Measurements from ENCODE around the gene CFAP53. TPM values are rescaled to one million over a fixed set of nuclear protein-coding genes. Genes with fewer than 3 reads are reported as not detected.

CFAP53 gene
- total and polyA plus RNA-seq, 2 of the 13 experiments (the other 11 are each of a cell fraction or from before 2014, with no cell fraction given) = 0.05 to 0.07 TPM

DNA sequence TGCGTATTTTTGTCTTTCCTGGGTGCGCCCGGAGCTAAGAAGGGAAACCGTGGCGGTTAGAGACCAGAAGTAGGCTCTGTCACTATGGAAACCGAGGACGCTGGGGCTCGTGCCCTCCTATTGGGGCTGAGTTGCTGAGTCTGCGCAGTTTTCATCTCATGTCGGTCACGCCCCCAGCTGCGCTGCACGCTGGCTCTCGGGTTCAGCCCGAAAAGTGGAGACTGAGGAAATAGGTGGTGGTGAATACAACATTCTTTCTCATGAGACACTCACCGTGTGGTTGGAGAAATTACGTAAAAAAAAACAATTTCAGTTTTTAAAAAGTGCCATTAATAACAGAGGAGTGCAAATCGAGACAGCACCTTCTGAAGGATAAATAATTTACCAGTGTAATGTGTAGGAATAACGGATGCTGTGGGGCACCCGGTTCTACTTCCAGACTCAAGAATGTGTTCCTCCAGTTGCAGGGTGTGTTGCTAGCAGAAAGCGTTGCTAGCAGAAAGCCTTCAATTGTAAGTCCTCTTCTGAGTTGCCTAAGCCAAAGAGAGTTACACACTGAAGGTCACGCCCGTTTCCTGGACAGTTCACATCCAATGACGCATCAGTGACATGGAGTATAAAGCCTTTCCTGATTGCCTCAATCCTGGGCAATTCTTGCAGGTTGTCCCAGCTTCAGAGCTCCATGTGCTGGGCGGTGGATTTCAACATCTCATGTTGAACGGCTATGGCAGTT is 41.6 kb upstream of the CFAP53 start (continued):
- no peak for TF ChIP-seq PRMT3 (CRISPR knock-in tag; IDR thresholded peaks at IDR 0.05; ENCODE audit: borderline replicate concordance, low read depth)
- no peak for TF ChIP-seq TBP (CRISPR knock-in tag; IDR thresholded peaks at IDR 0.05)
- 0 out of 2 replicates have a peak, but pooled peaks have one; percentile 15 for TF ChIP-seq GATAD1 (CRISPR knock-in tag; IDR thresholded peaks at IDR 0.05)
- TF ChIP-seq, protein P1, sequence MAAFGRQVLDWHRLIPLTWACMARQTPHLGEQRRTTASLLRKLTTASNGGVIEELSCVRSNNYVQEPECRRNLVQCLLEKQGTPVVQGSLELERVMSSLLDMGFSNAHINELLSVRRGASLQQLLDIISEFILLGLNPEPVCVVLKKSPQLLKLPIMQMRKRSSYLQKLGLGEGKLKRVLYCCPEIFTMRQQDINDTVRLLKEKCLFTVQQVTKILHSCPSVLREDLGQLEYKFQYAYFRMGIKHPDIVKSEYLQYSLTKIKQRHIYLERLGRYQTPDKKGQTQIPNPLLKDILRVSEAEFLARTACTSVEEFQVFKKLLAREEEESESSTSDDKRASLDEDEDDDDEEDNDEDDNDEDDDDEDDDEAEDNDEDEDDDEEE (CRISPR knock-in tag; IDR thresholded peaks at IDR 0.05) = peak; percentile 37; the same call in 1 of the 2 replicates
- TF ChIP-seq ZNF562 (CRISPR knock-in tag; IDR thresholded peaks at IDR 0.05; ENCODE audit: borderline replicate concordance) = no peak
- TF ChIP-seq, protein P2, sequence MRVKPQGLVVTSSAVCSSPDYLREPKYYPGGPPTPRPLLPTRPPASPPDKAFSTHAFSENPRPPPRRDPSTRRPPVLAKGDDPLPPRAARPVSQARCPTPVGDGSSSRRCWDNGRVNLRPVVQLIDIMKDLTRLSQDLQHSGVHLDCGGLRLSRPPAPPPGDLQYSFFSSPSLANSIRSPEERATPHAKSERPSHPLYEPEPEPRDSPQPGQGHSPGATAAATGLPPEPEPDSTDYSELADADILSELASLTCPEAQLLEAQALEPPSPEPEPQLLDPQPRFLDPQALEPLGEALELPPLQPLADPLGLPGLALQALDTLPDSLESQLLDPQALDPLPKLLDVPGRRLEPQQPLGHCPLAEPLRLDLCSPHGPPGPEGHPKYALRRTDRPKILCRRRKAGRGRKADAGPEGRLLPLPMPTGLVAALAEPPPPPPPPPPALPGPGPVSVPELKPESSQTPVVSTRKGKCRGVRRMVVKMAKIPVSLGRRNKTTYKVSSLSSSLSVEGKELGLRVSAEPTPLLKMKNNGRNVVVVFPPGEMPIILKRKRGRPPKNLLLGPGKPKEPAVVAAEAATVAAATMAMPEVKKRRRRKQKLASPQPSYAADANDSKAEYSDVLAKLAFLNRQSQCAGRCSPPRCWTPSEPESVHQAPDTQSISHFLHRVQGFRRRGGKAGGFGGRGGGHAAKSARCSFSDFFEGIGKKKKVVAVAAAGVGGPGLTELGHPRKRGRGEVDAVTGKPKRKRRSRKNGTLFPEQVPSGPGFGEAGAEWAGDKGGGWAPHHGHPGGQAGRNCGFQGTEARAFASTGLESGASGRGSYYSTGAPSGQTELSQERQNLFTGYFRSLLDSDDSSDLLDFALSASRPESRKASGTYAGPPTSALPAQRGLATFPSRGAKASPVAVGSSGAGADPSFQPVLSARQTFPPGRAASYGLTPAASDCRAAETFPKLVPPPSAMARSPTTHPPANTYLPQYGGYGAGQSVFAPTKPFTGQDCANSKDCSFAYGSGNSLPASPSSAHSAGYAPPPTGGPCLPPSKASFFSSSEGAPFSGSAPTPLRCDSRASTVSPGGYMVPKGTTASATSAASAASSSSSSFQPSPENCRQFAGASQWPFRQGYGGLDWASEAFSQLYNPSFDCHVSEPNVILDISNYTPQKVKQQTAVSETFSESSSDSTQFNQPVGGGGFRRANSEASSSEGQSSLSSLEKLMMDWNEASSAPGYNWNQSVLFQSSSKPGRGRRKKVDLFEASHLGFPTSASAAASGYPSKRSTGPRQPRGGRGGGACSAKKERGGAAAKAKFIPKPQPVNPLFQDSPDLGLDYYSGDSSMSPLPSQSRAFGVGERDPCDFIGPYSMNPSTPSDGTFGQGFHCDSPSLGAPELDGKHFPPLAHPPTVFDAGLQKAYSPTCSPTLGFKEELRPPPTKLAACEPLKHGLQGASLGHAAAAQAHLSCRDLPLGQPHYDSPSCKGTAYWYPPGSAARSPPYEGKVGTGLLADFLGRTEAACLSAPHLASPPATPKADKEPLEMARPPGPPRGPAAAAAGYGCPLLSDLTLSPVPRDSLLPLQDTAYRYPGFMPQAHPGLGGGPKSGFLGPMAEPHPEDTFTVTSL (CRISPR knock-in tag; IDR thresholded peaks at IDR 0.05; ENCODE audit: borderline replicate concordance) = peak; percentile 36; the same call in 1 of the 2 replicates
- TF ChIP-seq, protein P3, sequence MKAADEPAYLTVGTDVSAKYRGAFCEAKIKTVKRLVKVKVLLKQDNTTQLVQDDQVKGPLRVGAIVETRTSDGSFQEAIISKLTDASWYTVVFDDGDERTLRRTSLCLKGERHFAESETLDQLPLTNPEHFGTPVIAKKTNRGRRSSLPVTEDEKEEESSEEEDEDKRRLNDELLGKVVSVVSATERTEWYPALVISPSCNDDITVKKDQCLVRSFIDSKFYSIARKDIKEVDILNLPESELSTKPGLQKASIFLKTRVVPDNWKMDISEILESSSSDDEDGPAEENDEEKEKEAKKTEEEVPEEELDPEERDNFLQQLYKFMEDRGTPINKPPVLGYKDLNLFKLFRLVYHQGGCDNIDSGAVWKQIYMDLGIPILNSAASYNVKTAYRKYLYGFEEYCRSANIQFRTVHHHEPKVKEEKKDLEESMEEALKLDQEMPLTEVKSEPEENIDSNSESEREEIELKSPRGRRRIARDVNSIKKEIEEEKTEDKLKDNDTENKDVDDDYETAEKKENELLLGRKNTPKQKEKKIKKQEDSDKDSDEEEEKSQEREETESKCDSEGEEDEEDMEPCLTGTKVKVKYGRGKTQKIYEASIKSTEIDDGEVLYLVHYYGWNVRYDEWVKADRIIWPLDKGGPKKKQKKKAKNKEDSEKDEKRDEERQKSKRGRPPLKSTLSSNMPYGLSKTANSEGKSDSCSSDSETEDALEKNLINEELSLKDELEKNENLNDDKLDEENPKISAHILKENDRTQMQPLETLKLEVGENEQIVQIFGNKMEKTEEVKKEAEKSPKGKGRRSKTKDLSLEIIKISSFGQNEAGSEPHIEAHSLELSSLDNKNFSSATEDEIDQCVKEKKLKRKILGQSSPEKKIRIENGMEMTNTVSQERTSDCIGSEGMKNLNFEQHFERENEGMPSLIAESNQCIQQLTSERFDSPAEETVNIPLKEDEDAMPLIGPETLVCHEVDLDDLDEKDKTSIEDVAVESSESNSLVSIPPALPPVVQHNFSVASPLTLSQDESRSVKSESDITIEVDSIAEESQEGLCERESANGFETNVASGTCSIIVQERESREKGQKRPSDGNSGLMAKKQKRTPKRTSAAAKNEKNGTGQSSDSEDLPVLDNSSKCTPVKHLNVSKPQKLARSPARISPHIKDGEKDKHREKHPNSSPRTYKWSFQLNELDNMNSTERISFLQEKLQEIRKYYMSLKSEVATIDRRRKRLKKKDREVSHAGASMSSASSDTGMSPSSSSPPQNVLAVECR (CRISPR knock-in tag; IDR thresholded peaks at IDR 0.05; ENCODE audit: borderline replicate concordance) = peak; percentile 78
- TF ChIP-seq, protein P4, sequence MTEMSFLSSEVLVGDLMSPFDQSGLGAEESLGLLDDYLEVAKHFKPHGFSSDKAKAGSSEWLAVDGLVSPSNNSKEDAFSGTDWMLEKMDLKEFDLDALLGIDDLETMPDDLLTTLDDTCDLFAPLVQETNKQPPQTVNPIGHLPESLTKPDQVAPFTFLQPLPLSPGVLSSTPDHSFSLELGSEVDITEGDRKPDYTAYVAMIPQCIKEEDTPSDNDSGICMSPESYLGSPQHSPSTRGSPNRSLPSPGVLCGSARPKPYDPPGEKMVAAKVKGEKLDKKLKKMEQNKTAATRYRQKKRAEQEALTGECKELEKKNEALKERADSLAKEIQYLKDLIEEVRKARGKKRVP (CRISPR knock-in tag; IDR thresholded peaks at IDR 0.05) = peak in 1 of 2 experiments; percentile 97; a peak in 2 of 4 replicates
- TF ChIP-seq SKI (IDR thresholded peaks at IDR 0.05; ENCODE audit: partially characterized antibody) = no peak
- TF ChIP-seq, protein P5, sequence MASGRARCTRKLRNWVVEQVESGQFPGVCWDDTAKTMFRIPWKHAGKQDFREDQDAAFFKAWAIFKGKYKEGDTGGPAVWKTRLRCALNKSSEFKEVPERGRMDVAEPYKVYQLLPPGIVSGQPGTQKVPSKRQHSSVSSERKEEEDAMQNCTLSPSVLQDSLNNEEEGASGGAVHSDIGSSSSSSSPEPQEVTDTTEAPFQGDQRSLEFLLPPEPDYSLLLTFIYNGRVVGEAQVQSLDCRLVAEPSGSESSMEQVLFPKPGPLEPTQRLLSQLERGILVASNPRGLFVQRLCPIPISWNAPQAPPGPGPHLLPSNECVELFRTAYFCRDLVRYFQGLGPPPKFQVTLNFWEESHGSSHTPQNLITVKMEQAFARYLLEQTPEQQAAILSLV (CRISPR knock-in tag; IDR thresholded peaks at IDR 0.05; ENCODE audit: borderline replicate concordance) = 0 out of 2 replicates have a peak, but pooled peaks have one; percentile 26
- TF ChIP-seq TGIF2 (CRISPR knock-in tag; IDR thresholded peaks at IDR 0.05) = peak; percentile 77
- TF ChIP-seq SAP130 (CRISPR knock-in tag; IDR thresholded peaks at IDR 0.05; ENCODE audit: low read depth) = peak; percentile 83
- TF ChIP-seq, protein P6, sequence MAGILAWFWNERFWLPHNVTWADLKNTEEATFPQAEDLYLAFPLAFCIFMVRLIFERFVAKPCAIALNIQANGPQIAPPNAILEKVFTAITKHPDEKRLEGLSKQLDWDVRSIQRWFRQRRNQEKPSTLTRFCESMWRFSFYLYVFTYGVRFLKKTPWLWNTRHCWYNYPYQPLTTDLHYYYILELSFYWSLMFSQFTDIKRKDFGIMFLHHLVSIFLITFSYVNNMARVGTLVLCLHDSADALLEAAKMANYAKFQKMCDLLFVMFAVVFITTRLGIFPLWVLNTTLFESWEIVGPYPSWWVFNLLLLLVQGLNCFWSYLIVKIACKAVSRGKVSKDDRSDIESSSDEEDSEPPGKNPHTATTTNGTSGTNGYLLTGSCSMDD (CRISPR knock-in tag; IDR thresholded peaks at IDR 0.05) = no peak
